CD4-positive, alpha-beta memory T cell (primary cell): ENCODE data around the gene PDE4D. TPM values are rescaled to one million over a fixed set of nuclear protein-coding genes. Genes with fewer than 3 reads are reported as not detected.

Experiments
- CTCF ChIA-PET: fragments of 350-600 bp; sonication (Branson Sonifier 250); formaldehyde crosslinking; loops from one replicate; lab custom pipeline; 2021; ENCODE audit warnings: inconsistent platforms; ENCODE audit not compliant: partially characterized antibody; lab: Charles Lee
- POLR2A ChIA-PET: fragments of 350-600 bp; sonication (Branson Sonifier 250); formaldehyde crosslinking; loops from one replicate; lab custom pipeline; 2021; ENCODE audit not compliant: partially characterized antibody; lab: Charles Lee
- DNase-seq, 5 donors: peaks; one replicate each; pipeline versions ENCODE4 v3.0.0 to v3.0.0-alpha.2; 2020 to 2022; ENCODE audit warnings: mixed read lengths in 1 of 5
- H3K27ac ChIP-seq: one replicate; pipeline ENCODE4 v1.7.0; 2013; ENCODE audit warnings: low read depth, low read length
- H3K27me3 ChIP-seq: 2 replicates; pipeline ENCODE4 v1.7.0; 2013; ENCODE audit warnings: mild to moderate bottlenecking, low read length, moderate library complexity; ENCODE audit not compliant: insufficient read depth
- H3K36me3 ChIP-seq: 2 replicates; pipeline ENCODE4 v1.7.0; 2013; ENCODE audit warnings: mild to moderate bottlenecking, low read length, moderate library complexity; ENCODE audit not compliant: insufficient read depth
- H3K4me1 ChIP-seq: 2 replicates; pipeline ENCODE4 v1.7.0; 2013; ENCODE audit warnings: mild to moderate bottlenecking, low read length, moderate library complexity; ENCODE audit not compliant: insufficient read depth
- H3K4me3 ChIP-seq, 2 donors: one replicate each; pipeline ENCODE4 v1.7.0; 2013; ENCODE audit warnings: low read length in 2 of 2, mild to moderate bottlenecking in 1 of 2
- H3K9me3 ChIP-seq, 2 donors: one replicate each; pipeline ENCODE4 v1.7.0; 2013; ENCODE audit warnings: low read length in 2 of 2, control low read depth in 1 of 2; ENCODE audit not compliant: control insufficient read depth in 1 of 2
- H3K27ac Mint-ChIP-seq, 7 donors: one replicate each; pipeline ENCODE4 v1.8.0; 2020 to 2021; ENCODE audit warnings: mixed read lengths in 7 of 7, mild to moderate bottlenecking in 6 of 7, inconsistent platforms in 3 of 7, moderate library complexity in 3 of 7
- H3K27me3 Mint-ChIP-seq, 2 donors: one replicate each; pipeline ENCODE4 v1.8.0; 2020 to 2021; ENCODE audit warnings: mixed read lengths in 2 of 2
- H3K36me3 Mint-ChIP-seq, 2 donors: one replicate each; pipeline ENCODE4 v1.8.0; 2020 to 2021; ENCODE audit warnings: mixed read lengths in 2 of 2, inconsistent platforms in 1 of 2, mild to moderate bottlenecking in 1 of 2
- H3K4me1 Mint-ChIP-seq, 4 donors: one replicate each; pipeline ENCODE4 v1.8.0; 2020 to 2021; ENCODE audit warnings: mixed read lengths in 4 of 4, mild to moderate bottlenecking in 1 of 4
- H3K4me3 Mint-ChIP-seq, 8 donors: one replicate each; pipeline ENCODE4 v1.8.0; 2020 to 2021; ENCODE audit warnings: mixed read lengths in 8 of 8, mild to moderate bottlenecking in 7 of 8, moderate library complexity in 6 of 8, inconsistent platforms in 3 of 8
- H3K9me3 Mint-ChIP-seq, 8 donors: one replicate each; pipeline ENCODE4 v1.8.0; 2020 to 2021; ENCODE audit warnings: mixed read lengths in 8 of 8, mild to moderate bottlenecking in 5 of 8, inconsistent platforms in 3 of 8, moderate library complexity in 1 of 8
- intact Hi-C: fragments of 100-400 bp; cut with micrococcal nuclease; formaldehyde crosslinking; loops from one replicate; pipeline ENCODE4 v1.15.1; 2023
- polyA plus RNA-seq, 2 donors: library from polyadenylated mRNA; unstranded; fragments of 300-500 nt; fragmentation: Illumina TruSeq; gene quantifications; one replicate each; pipeline ENCODE4 v1.2.3, GENCODE V29; 2021
- total RNA-seq, 2 experiments: library from RNA; stranded (reverse); gene quantifications; one replicate each; pipeline ENCODE4 v1.2.3, GENCODE V29; 2021

The PDE4D gene
- total and polyA plus RNA-seq, 4 experiments from 2014 or later: 12.3 to 49.7 (median 30.3) TPM

DNA sequence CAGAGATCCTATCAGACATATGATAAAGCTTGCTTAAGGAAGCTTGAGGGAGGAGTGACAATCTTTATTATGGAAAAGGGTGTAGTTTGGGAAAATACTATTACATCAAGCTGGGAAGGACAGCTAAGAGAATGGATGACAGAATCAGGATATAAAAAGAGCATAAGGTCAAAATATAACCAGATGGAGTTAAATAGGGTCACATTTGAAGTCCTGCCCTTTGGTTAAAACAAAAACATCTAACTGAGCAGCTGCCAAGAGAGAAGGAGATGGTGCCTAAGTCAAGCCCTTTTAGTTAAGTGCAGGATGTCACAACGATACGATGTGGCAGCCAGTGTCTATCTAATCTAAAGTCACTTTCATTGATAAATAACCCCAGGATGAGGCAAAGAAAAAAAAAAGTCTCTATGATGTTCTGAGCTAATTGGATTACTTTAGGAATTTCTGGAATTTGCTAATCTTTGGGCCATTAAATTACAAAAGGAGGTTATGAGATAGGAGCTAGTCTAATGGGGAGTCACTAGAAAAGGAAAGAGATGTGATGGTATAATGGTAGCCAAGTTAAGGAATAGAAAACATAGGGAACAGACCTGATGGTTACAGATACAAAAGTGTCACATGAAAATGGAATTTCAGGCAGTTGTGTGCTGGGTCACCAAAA is 365.2 kb downstream of the PDE4D start:
- intact Hi-C loops: no loop called here
- H3K36me3 ChIP-seq: no peaks in the 10 kb centered on the region
- Mint-ChIP-seq H3K4me1 (no peaks in the 10 kb centered on the region), H3K27ac (no peak overlapping the region), H3K36me3 (no peaks in the 10 kb centered on the region), H3K27me3 (no peaks in the 10 kb centered on the region), H3K4me3 (no peak overlapping the region), H3K9me3 (peaks cover 0 to 7% (median 0%) of the 10 kb centered on the region in 8 donors)
- no peak for DNase-seq
- ChIA-PET POLR2A (no interaction called here), CTCF (interaction anchor here (1.0 kb wide), 1 partner anchor 8 kb away, joined by 3 read pairs; no protein-coding TSS in a partner anchor)
- no peak overlapping the region for H3K4me3 ChIP-seq
- no peak overlapping the region for H3K27ac ChIP-seq
- H3K9me3 ChIP-seq: no peaks in the 10 kb centered on the region
- no peaks in the 10 kb centered on the region for H3K4me1 ChIP-seq
- no peaks in the 10 kb centered on the region for H3K27me3 ChIP-seq

DNA sequence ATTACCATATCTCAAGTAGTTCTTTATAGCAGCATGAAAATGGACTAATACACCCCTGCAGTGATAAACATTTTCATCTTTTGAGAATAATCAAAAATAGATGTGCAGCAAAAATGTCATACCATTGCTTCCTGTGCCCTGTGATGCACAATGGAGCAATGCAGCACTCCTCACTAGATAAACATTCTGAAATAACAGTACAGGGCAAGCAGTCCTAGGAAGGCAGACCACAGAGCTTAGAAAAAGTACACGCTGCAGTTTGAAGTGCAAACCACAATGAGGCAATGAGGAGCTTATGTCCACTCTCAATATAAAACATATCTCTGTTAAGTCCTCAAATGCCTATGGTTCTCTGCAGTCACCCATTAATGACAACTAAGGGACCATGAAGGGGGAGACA is 367.6 kb downstream of the PDE4D start:
- no peak overlapping the region for H3K4me3 ChIP-seq
- Mint-ChIP-seq H3K36me3 (no peaks in the 10 kb centered on the region), H3K4me3 (no peak overlapping the region), H3K4me1 (no peaks in the 10 kb centered on the region), H3K27ac (no peak overlapping the region), H3K27me3 (no peaks in the 10 kb centered on the region), H3K9me3 (peaks cover 0 to 7% (median 0%) of the 10 kb centered on the region in 8 donors)
- POLR2A ChIA-PET: no interaction called here
- no peaks in the 10 kb centered on the region for H3K4me1 ChIP-seq
- DNase-seq: no peak
- no peaks in the 10 kb centered on the region for H3K9me3 ChIP-seq
- CTCF ChIA-PET: no interaction called here
- intact Hi-C loops: no loop called here
- H3K36me3 ChIP-seq: no peaks in the 10 kb centered on the region
- H3K27me3 ChIP-seq: no peaks in the 10 kb centered on the region
- H3K27ac ChIP-seq: no peak overlapping the region

DNA sequence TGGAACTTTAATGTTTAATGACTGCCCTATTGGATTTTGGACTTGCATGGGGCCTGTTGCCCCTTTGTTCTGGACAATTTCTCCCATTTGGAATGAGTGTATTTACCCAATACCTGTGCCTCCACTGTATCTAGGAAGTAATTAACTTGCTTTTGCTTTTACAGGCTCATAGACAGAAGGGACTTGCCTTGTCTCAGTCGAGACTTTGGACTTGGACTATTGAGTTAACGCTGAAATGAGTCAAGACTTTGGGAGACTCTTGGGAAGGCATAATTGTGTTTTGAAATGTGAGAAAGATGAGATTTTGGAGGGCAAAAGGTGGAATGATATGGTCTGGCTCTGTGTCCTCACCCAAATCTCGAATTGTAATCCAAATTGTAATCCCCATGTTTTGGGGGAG is 368.2 kb downstream of the PDE4D start:
- Histone ChIP-seq H3K27me3 (no peaks in the 10 kb centered on the region), H3K27ac (no peak overlapping the region), H3K9me3 (no peaks in the 10 kb centered on the region), H3K4me3 (no peak overlapping the region), H3K4me1 (no peaks in the 10 kb centered on the region), H3K36me3 (no peaks in the 10 kb centered on the region)
- Mint-ChIP-seq H3K36me3 (no peaks in the 10 kb centered on the region), H3K9me3 (peaks cover 0 to 7% (median 0%) of the 10 kb centered on the region in 8 donors), H3K27me3 (no peaks in the 10 kb centered on the region), H3K4me3 (no peak overlapping the region), H3K27ac (no peak overlapping the region), H3K4me1 (no peaks in the 10 kb centered on the region)
- intact Hi-C loops: no loop called here
- no peak for DNase-seq
- ChIA-PET CTCF (no interaction called here), POLR2A (no interaction called here)

DNA sequence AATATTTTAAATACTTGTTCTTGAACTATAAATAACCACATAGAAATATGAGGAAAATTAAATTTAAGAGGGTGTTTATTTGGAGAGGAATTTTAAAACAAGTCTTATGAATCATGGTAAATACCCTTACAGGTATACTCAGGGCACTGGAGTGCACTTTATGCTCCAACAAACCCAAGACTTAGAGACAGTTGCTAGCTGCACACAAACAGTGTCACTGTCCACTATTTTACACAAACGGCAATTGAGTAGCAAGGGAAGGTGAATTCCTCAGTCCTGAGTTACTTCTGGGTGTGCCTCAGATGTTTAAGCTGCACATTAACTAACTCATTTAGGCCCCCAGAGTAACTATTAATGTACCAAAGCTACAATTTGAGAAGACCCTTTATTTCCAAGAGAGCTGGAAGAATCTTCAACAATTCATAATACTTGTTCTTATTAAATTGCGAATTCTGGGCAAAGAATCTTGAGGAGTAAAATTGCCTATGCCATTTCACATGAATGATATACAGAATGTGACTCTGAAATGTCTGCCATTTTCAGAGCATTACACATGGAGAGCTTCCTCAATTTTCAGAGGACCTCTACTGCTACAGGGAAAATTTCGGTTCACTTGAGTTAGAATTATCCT is 371.2 kb downstream of the PDE4D start:
- POLR2A ChIA-PET: no interaction called here
- no peak overlapping the region for H3K27ac Mint-ChIP-seq

DNA sequence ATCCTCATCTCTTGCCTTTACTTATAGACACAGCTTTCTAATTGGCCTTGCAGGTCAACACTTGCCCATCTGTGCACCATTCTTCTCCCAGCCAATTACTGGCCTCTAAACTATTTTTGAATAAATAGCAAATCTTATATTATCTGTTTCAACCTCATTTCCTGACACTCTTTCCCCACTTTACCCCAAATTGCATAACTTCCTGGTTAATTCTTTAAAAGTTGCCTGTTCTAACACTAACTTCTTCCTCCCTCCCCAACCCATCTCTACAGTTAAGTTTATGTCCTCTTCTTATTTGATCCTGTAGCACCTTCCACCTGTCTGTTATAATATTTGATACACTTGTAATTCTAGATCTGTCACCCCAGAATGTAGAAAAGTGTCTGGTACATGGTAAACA is 372.1 kb downstream of the PDE4D start:
- H3K4me3 Mint-ChIP-seq: no peak overlapping the region
- Histone ChIP-seq H3K27me3 (no peaks in the 10 kb centered on the region), H3K27ac (no peak overlapping the region), H3K9me3 (no peaks in the 10 kb centered on the region), H3K36me3 (no peaks in the 10 kb centered on the region), H3K4me1 (no peaks in the 10 kb centered on the region), H3K4me3 (no peak overlapping the region)
- no peaks in the 10 kb centered on the region for H3K4me1 Mint-ChIP-seq
- ChIA-PET CTCF (no interaction called here), POLR2A (no interaction called here)
- H3K27ac Mint-ChIP-seq: no peak overlapping the region
- DNase-seq: no peak
- no peaks in the 10 kb centered on the region for H3K27me3 Mint-ChIP-seq
- intact Hi-C loops: no loop called here
- peaks cover 0 to 7% (median 0%) of the 10 kb centered on the region in 8 donors for H3K9me3 Mint-ChIP-seq
- H3K36me3 Mint-ChIP-seq: no peaks in the 10 kb centered on the region

More for the DNA sequence above, 371.2 kb downstream of the PDE4D start:
- Mint-ChIP-seq H3K4me3 (no peak overlapping the region), H3K27me3 (no peaks in the 10 kb centered on the region), H3K4me1 (no peaks in the 10 kb centered on the region), H3K36me3 (no peaks in the 10 kb centered on the region), H3K9me3 (peaks cover 0 to 7% (median 0%) of the 10 kb centered on the region in 8 donors)
- Histone ChIP-seq H3K27me3 (no peaks in the 10 kb centered on the region), H3K4me3 (no peak overlapping the region), H3K9me3 (no peaks in the 10 kb centered on the region), H3K4me1 (no peaks in the 10 kb centered on the region), H3K27ac (no peak overlapping the region), H3K36me3 (no peaks in the 10 kb centered on the region)
- intact Hi-C loops: no loop called here
- CTCF ChIA-PET: no interaction called here
- no peak for DNase-seq

DNA sequence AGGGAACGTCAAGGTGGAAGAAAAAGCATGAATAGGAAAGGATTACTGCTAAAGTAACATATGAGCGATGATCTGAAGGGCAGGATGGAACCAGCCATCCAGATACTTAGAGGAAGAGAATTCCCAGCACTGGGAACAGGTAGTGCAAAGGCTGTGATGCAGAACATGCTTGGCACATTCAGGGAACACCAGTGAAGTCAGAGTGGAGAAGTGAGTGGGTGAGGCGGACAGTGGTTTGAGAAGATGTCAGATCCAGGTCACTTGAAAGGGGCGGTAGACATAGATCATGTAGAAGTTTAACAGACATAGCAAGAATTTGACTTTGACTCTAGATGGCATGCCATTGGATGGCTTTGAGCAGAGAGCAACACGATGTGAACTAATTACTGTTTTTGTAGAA is 374.2 kb downstream of the PDE4D start:
- no peaks in the 10 kb centered on the region for H3K36me3 Mint-ChIP-seq
- H3K36me3 ChIP-seq: no peaks in the 10 kb centered on the region
- DNase-seq: no peak
- H3K9me3 Mint-ChIP-seq: peaks cover 0 to 2% (median 0%) of the 10 kb centered on the region in 8 donors
- CTCF ChIA-PET: no interaction called here
- no peaks in the 10 kb centered on the region for H3K27me3 Mint-ChIP-seq
- H3K27ac Mint-ChIP-seq: no peak overlapping the region
- POLR2A ChIA-PET: no interaction called here
- H3K4me1 Mint-ChIP-seq: no peaks in the 10 kb centered on the region
- H3K4me1 ChIP-seq: no peaks in the 10 kb centered on the region
- no peak overlapping the region for H3K27ac ChIP-seq
- no peaks in the 10 kb centered on the region for H3K9me3 ChIP-seq
- no peak overlapping the region for H3K4me3 ChIP-seq
- intact Hi-C loops: no loop called here
- no peaks in the 10 kb centered on the region for H3K27me3 ChIP-seq
- H3K4me3 Mint-ChIP-seq: no peak overlapping the region

DNA sequence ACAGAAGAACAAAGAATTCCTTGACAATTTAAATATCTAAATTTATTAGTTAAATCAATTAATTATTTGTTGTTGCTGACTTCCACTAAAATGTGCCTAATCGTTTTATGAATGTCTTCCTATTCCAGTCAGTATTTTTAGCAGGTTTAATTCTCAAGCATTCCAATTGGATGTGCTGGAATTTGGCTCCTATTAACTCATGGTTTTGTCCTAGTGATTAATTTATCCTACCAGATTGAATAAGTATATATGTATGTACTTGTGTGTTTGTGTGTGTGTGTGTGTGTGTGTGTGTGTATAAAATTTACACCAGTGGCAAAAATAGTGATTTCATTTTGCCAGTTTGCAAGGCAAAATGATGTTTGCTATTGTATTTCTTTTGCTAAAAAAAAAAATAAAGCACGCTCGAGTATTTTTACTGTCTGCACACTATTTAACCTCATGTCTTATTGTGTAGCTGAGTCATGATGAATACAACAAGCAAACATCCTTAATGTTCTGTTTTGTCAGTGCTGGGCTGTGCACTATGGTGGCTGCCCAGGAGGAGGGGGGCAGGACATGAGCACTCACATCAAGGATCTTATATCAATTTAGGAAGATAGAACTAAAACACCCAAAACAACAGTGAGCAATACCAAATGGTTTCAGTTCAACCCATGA is 375.5 kb downstream of the PDE4D start:
- H3K36me3 ChIP-seq: no peaks in the 10 kb centered on the region
- ChIA-PET POLR2A (no interaction called here), CTCF (interaction anchor here (1.9 kb wide), 1 partner anchor 13 kb away, joined by 5 read pairs; no protein-coding TSS in a partner anchor)
- H3K27me3 ChIP-seq: no peaks in the 10 kb centered on the region
- Mint-ChIP-seq H3K27me3 (no peaks in the 10 kb centered on the region), H3K4me1 (no peaks in the 10 kb centered on the region), H3K9me3 (no peaks in the 10 kb centered on the region), H3K36me3 (no peaks in the 10 kb centered on the region), H3K27ac (no peak overlapping the region), H3K4me3 (no peak overlapping the region)
- no peak for DNase-seq
- no peaks in the 10 kb centered on the region for H3K4me1 ChIP-seq
- H3K9me3 ChIP-seq: no peaks in the 10 kb centered on the region
- H3K4me3 ChIP-seq: no peak overlapping the region
- intact Hi-C loops: no loop called here
- H3K27ac ChIP-seq: no peak overlapping the region
